HepG2 (cell line): ENCODE measurements around the gene CELSR3. TPM values are rescaled to one million over a fixed set of nuclear protein-coding genes. Genes with fewer than 3 reads are reported as not detected.
A peak's percentile ranks its signal among the peaks of the same experiment; 100 is the strongest.

ENCODE experiments used
- BCL3 ChIP-seq: sonication (generic); formaldehyde crosslinking; IDR thresholded peaks from 2 replicates; pipeline ENCODE4 v1.5.1; 2020; ENCODE audit warnings: mild to moderate bottlenecking, missing genetic modification reagents, moderate library complexity
- BORCS8-MEF2B ChIP-seq: sonication (generic); formaldehyde crosslinking; IDR thresholded peaks from 2 replicates; pipeline ENCODE4 v1.8.0; 2022; ENCODE audit warnings: mild to moderate bottlenecking, missing genetic modification reagents
- CCAR2 ChIP-seq: fragments of 200-400 bp; formaldehyde crosslinking; optimal IDR thresholded peaks from 2 replicates; pipeline ENCODE3; 2018; ENCODE audit warnings: low read depth, mild to moderate bottlenecking, low read length, moderate library complexity
- GMEB2 ChIP-seq: IDR thresholded peaks from 2 replicates; pipeline ENCODE4 v1.6.1; 2016; ENCODE audit warnings: missing biosample characterization, missing genetic modification reagents, low read depth
- KAT2B ChIP-seq: fragments of 150-350 bp; IDR thresholded peaks from 2 replicates; pipeline ENCODE4 v1.6.1; 2014; ENCODE audit warnings: low read depth, low read length, borderline replicate concordance
- PRDM10 ChIP-seq: sonication (generic); formaldehyde crosslinking; IDR thresholded peaks from 2 replicates; pipeline ENCODE4 v1.4.0; 2020; ENCODE audit warnings: low read depth, missing genetic modification reagents
- SIN3A ChIP-seq: IDR thresholded peaks from 2 replicates; pipeline ENCODE4 v1.6.1; 2011; ENCODE audit warnings: low read depth, mild to moderate bottlenecking, control low read depth, low read length, borderline replicate concordance
- ZBTB33 ChIP-seq: sonication (generic); formaldehyde crosslinking; IDR thresholded peaks from 2 replicates; pipeline ENCODE4 v1.4.0; 2020; ENCODE audit warnings: missing genetic modification reagents
- ZBTB46 ChIP-seq: sonication (generic); formaldehyde crosslinking; IDR thresholded peaks from 2 replicates; pipeline ENCODE4 v1.4.0; 2020; ENCODE audit warnings: mild to moderate bottlenecking, missing genetic modification reagents, borderline replicate concordance
- ZBTB49 ChIP-seq: sonication (generic); formaldehyde crosslinking; IDR thresholded peaks from 2 replicates; pipeline ENCODE4 v1.4.0; 2020; ENCODE audit warnings: missing genetic modification reagents, borderline replicate concordance
- ZNF101 ChIP-seq: sonication (generic); formaldehyde crosslinking; IDR thresholded peaks from 2 replicates; pipeline ENCODE4 v1.4.0; 2020; ENCODE audit warnings: mild to moderate bottlenecking, low read depth, missing genetic modification reagents, borderline replicate concordance
- ZNF296 ChIP-seq: sonication (generic); formaldehyde crosslinking; conservative IDR thresholded peaks from 2 replicates; pipeline ENCODE4 v1.5.0; 2020; ENCODE audit warnings: mild to moderate bottlenecking, missing genetic modification reagents
- ZNF33A ChIP-seq: sonication (generic); formaldehyde crosslinking; IDR thresholded peaks from 2 replicates; pipeline ENCODE4 v1.5.1; 2020; ENCODE audit warnings: missing genetic modification reagents, mild to moderate bottlenecking, moderate library complexity, borderline replicate concordance
- ZNF549 ChIP-seq: sonication (generic); formaldehyde crosslinking; IDR thresholded peaks from 2 replicates; pipeline ENCODE4 v1.5.0; 2020; ENCODE audit warnings: missing genetic modification reagents
- polyA plus RNA-seq, 8 experiments: library from polyadenylated mRNA; depleted of rRNA in 3 of 8; stranded (reverse) in 7 of 8; unstranded in 1 of 8; fragments of >200 nt; fragmentation: Illumina TruSeq in 4 of 8; extraction: Trizol in 4 of 8; gene quantifications; 2 replicates each; pipeline versions ENCODE4 v1.2.1 to v1.2.3, GENCODE V29; 2011 to 2016; ENCODE audit warnings: low read depth in 4 of 8, missing spikeins in 1 of 8, mixed read lengths in 1 of 8; ENCODE audit not compliant: insufficient read depth in 1 of 8
- total RNA-seq, 5 experiments: library from RNA; depleted of rRNA; stranded (reverse); fragments of >200 nt; fragmentation: Illumina TruSeq; extraction: Trizol; gene quantifications; 2 replicates each; pipeline ENCODE4 v1.2.3, GENCODE V29; 2016; ENCODE audit warnings: low read depth in 1 of 5

CELSR3 gene
- total and polyA plus RNA-seq, 2 of the 13 experiments (the other 11 are each of a cell fraction or from before 2014, with no cell fraction given) = 5.4 to 6.7 TPM

GRCh38 chr3:48663489-48664312 lies 1.0 kb upstream of the CELSR3 start (continued):
- TF ChIP-seq ZBTB49 (CRISPR knock-in tag) (no peak), ZBTB33 (CRISPR knock-in tag) (0 out of 2 replicates have a peak, but pooled peaks have one; percentile 8), CCAR2 (no peak), ZNF101 (CRISPR knock-in tag) (no peak), PRDM10 (peak; percentile 96), ZBTB46 (CRISPR knock-in tag) (no peak), ZNF33A (no peak), ZNF549 (CRISPR knock-in tag) (no peak), BCL3 (CRISPR knock-in tag) (peak; percentile 92), GMEB2 (CRISPR knock-in tag) (0 out of 2 replicates have a peak, but pooled peaks have one; percentile 30), ZNF296 (no peak), SIN3A (no peak), KAT2B (no peak), BORCS8-MEF2B (CRISPR knock-in tag) (peak; percentile 75)
